OCI-LY7 (cell line): ENCODE results near the gene SRRT.

ENCODE experiments used
- CTCF ChIP-seq: fragments of 200-600 bp; sonication (generic); conservative IDR thresholded peaks from 2 replicates; pipeline ENCODE4 v1.5.1; 2014; ENCODE audit warnings: mild to moderate bottlenecking, antibody characterized with exemption, low read length, moderate library complexity, mixed read lengths
- EZH2phosphoT487 ChIP-seq: fragments of 200-600 bp; sonication (generic); IDR thresholded peaks from 2 replicates; pipeline ENCODE4 v1.6.1; 2018; ENCODE audit warnings: low read depth, borderline replicate concordance, mild to moderate bottlenecking, mixed run types, antibody characterized with exemption, low read length, moderate library complexity, mixed read lengths

GRCh38 chr7:100882201-100882600 is 7.3 kb downstream of the SRRT start:
- TF ChIP-seq CTCF (no peak), EZH2phosphoT487 (no peak)
